PC-9 (cell line): Measurements from ENCODE around the gene GABRG3. TPM values are rescaled to one million over a fixed set of nuclear protein-coding genes. Genes with fewer than 3 reads are reported as not detected.

Experiments
- BruUV-seq: library from RNA; stranded (reverse); fragments of 400-500 nt; replicated peaks from 2 replicates; lab custom pipeline; 2021; lab: Mats Ljungman, UMichigan
- CTCF ChIA-PET: fragments of 300-600 bp; sonication (Branson Sonifier 250); formaldehyde crosslinking; loops from one replicate; lab custom pipeline; 2022; ENCODE audit warnings: antibody characterized with exemption; lab: Charles Lee
- POLR2A ChIA-PET: fragments of 300-600 bp; sonication (Branson Sonifier 250); formaldehyde crosslinking; loops from one replicate; lab custom pipeline; 2022; ENCODE audit warnings: antibody characterized with exemption; ENCODE audit not compliant: unreplicated experiment; lab: Charles Lee
- DNase-seq, 2 experiments: peaks; one replicate each; pipeline versions ENCODE4 v3.0.0 to v3.0.0-alpha.2; 2015 to 2022; ENCODE audit warnings: mixed read lengths in 1 of 2
- H2AFZ ChIP-seq: fragments of 200-600 bp; sonication (generic); 2 replicates; pipeline ENCODE4 v1.8.1; 2017; ENCODE audit warnings: antibody characterized with exemption
- H3F3A ChIP-seq: fragments of 200-600 bp; sonication (generic); 2 replicates; pipeline ENCODE4 v1.8.1; 2017; ENCODE audit warnings: antibody characterized with exemption, mild to moderate bottlenecking, low read depth; ENCODE audit not compliant: insufficient read depth
- H3K27ac ChIP-seq: fragments of 200-600 bp; sonication (generic); 2 replicates; pipeline ENCODE4 v1.6.1; 2016; ENCODE audit warnings: mixed run types
- H3K27me3 ChIP-seq: fragments of 200-600 bp; sonication (generic); 2 replicates; pipeline ENCODE4 v1.6.1; 2016; ENCODE audit warnings: low read depth, mixed run types; ENCODE audit not compliant: insufficient read depth
- H3K36me3 ChIP-seq: fragments of 200-600 bp; sonication (generic); 2 replicates; pipeline ENCODE4 v1.6.1; 2016; ENCODE audit warnings: low read depth, mixed run types
- H3K4me1 ChIP-seq: fragments of 200-600 bp; sonication (generic); replicated peaks from 2 replicates; pipeline ENCODE4 v1.6.1; 2016; ENCODE audit warnings: mixed run types; ENCODE audit not compliant: insufficient read depth
- H3K4me2 ChIP-seq: fragments of 200-600 bp; sonication (generic); 2 replicates; pipeline ENCODE4 v1.6.1; 2017; ENCODE audit warnings: mixed run types
- H3K4me3 ChIP-seq: fragments of 200-600 bp; sonication (generic); 2 replicates; pipeline ENCODE4 v1.6.1; 2016; ENCODE audit warnings: mixed run types
- H3K79me2 ChIP-seq: fragments of 200-600 bp; sonication (generic); 2 replicates; pipeline ENCODE4 v1.6.1; 2017; ENCODE audit warnings: low read depth, mixed run types
- H3K9me2 ChIP-seq: fragments of 200-600 bp; sonication (generic); 2 replicates; pipeline ENCODE4 v1.8.1; 2017; ENCODE audit warnings: mild to moderate bottlenecking; ENCODE audit not compliant: insufficient read depth
- H3K9me3 ChIP-seq: fragments of 200-600 bp; sonication (generic); 2 replicates; pipeline ENCODE4 v1.8.1; 2016; ENCODE audit warnings: low read depth; ENCODE audit not compliant: insufficient read depth
- H4K20me1 ChIP-seq: fragments of 200-600 bp; sonication (generic); 2 replicates; pipeline ENCODE4 v1.8.1; 2017; ENCODE audit not compliant: insufficient read depth
- CTCF ChIP-seq: fragments of 200-600 bp; sonication (generic); conservative IDR thresholded peaks from 2 replicates; pipeline ENCODE4 v1.6.1; 2017; ENCODE audit warnings: mixed run types, antibody characterized with exemption, mild to moderate bottlenecking, moderate library complexity
- EZH2 ChIP-seq: fragments of 200-600 bp; sonication (generic); IDR thresholded peaks from 2 replicates; pipeline ENCODE4 v1.8.0; 2017; ENCODE audit warnings: antibody characterized with exemption, low read depth
- intact Hi-C: fragments of 100-400 bp; cut with micrococcal nuclease; formaldehyde crosslinking; loops from one replicate; pipeline ENCODE4 v1.10.0; 2022; ENCODE audit not compliant: unreplicated experiment
- total RNA-seq: library from RNA; stranded (reverse); gene quantifications from 2 replicates; pipeline ENCODE4 v1.2.3, GENCODE V29; 2021

The GABRG3 gene
- total RNA-seq, 1 experiment from 2014 or later, result not detected

- Histone ChIP-seq H3F3A (no peaks in the 10 kb centered on the region), H3K36me3 (no peaks in the 10 kb centered on the region), H3K9me3 (no peaks in the 10 kb centered on the region), H2AFZ (no peak overlapping the region), H3K9me2 (no peaks in the 10 kb centered on the region), H4K20me1 (no peaks in the 10 kb centered on the region), H3K4me3 (no peak overlapping the region), H3K79me2 (no peaks in the 10 kb centered on the region), H3K27me3 (no peaks in the 10 kb centered on the region), H3K4me2 (no peak overlapping the region), H3K27ac (no peak overlapping the region), H3K4me1 (no peaks in the 10 kb centered on the region)
- TF ChIP-seq CTCF, result no peak
- TF ChIP-seq EZH2, result no peak
- intact Hi-C loops, result no loop called here
- no peak for DNase-seq
- no TSS peak for BruUV-seq
- POLR2A ChIA-PET, result no interaction called here
- CTCF ChIA-PET, result no interaction called here
These were observed 352.8 kb downstream of the GABRG3 start for GRCh38 chr15:27323801-27324200.

GRCh38 chr15:27324886-27325615 lies 354.1 kb downstream of the GABRG3 start:
- no peak overlapping the region for H3K4me3 ChIP-seq
- no peaks in the 10 kb centered on the region for H3K4me1 ChIP-seq
- no peak overlapping the region for H2AFZ ChIP-seq
- CTCF ChIA-PET, result no interaction called here
- H3K27me3 ChIP-seq, result no peaks in the 10 kb centered on the region
- H3K9me3 ChIP-seq, result no peaks in the 10 kb centered on the region
- BruUV-seq, result no TSS peak
- no peaks in the 10 kb centered on the region for H3K36me3 ChIP-seq
- DNase-seq, result no peak
- TF ChIP-seq EZH2, result no peak
- no peak for TF ChIP-seq CTCF
- H3F3A ChIP-seq, result no peaks in the 10 kb centered on the region
- POLR2A ChIA-PET, result no interaction called here
- H3K9me2 ChIP-seq, result no peaks in the 10 kb centered on the region
- intact Hi-C loops, result no loop called here
- H3K4me2 ChIP-seq, result no peak overlapping the region
- no peaks in the 10 kb centered on the region for H4K20me1 ChIP-seq
- H3K79me2 ChIP-seq, result no peaks in the 10 kb centered on the region
- H3K27ac ChIP-seq, result no peak overlapping the region

GRCh38 chr15:27327467-27328025 lies 356.6 kb downstream of the GABRG3 start:
- CTCF ChIA-PET, result interaction anchor here (0.9 kb wide), 1 partner anchor 922 kb away, joined by 3 read pairs; no protein-coding TSS in a partner anchor
- intact Hi-C loops, result no loop called here
- no peaks in the 10 kb centered on the region for H3F3A ChIP-seq

More at GRCh38 chr15:27327467-27328025, 356.6 kb downstream of the GABRG3 start:
- no peaks in the 10 kb centered on the region for H3K4me1 ChIP-seq
- no peak for DNase-seq
- H3K9me3 ChIP-seq, result no peaks in the 10 kb centered on the region
- POLR2A ChIA-PET, result no interaction called here
- H3K27ac ChIP-seq, result no peak overlapping the region
- TF ChIP-seq EZH2, result no peak
- TF ChIP-seq CTCF, result no peak
- H3K4me2 ChIP-seq, result no peak overlapping the region
- BruUV-seq, result no TSS peak
- H3K36me3 ChIP-seq, result no peaks in the 10 kb centered on the region
- H2AFZ ChIP-seq, result no peak overlapping the region
- H3K4me3 ChIP-seq, result no peak overlapping the region
- H3K9me2 ChIP-seq, result no peaks in the 10 kb centered on the region
- H3K79me2 ChIP-seq, result no peaks in the 10 kb centered on the region
- H4K20me1 ChIP-seq, result no peaks in the 10 kb centered on the region
- no peaks in the 10 kb centered on the region for H3K27me3 ChIP-seq
